SK-N-SH (cell line): Measurements from ENCODE around the gene CLEC2A. TPM values are rescaled to one million over a fixed set of nuclear protein-coding genes. Genes with fewer than 3 reads are reported as not detected.

Experiments
- CTCF ChIA-PET: fragments of 300-600, 350-600 bp; formaldehyde crosslinking; extraction: SDS; loops from one replicate; lab custom pipeline; 2021; lab: Yijun Ruan, JAX
- POLR2A ChIA-PET: fragments of 350-600 bp; sonication (Branson Sonifier 250); formaldehyde crosslinking; extraction: SDS; loops from one replicate; lab custom pipeline; 2020; ENCODE audit warnings: antibody characterized with exemption, inconsistent platforms; lab: Yijun Ruan, JAX
- DNase-seq: peaks from one replicate; pipeline ENCODE4 v3.0.0; 2012
- H2AFZ ChIP-seq: fragments of 200-600 bp; sonication (generic); 2 replicates; pipeline ENCODE4 v1.8.1; 2016; ENCODE audit warnings: antibody characterized with exemption, mild to moderate bottlenecking, low read depth
- H3F3A ChIP-seq: fragments of 200-600 bp; sonication (generic); replicated peaks from 2 replicates; pipeline ENCODE3; 2016; ENCODE audit warnings: antibody characterized with exemption, mild to moderate bottlenecking; ENCODE audit not compliant: insufficient read depth
- H3K27ac ChIP-seq, 2 experiments: fragments of 200-500 bp in 1 of 2; fragments of 200-600 bp in 1 of 2; sonication (Bioruptor generic) in 1 of 2; sonication (generic), shearing (Covaris generic) in 1 of 2; 2 replicates each; pipeline versions ENCODE4 v1.5.1 to v1.6.1; 2014 to 2016; ENCODE audit warnings: low read depth in 2 of 2, inconsistent platforms in 1 of 2, low read length in 1 of 2, mild to moderate bottlenecking in 1 of 2, mixed read lengths in 1 of 2
- H3K27me3 ChIP-seq: fragments of 200-600 bp; sonication (generic), shearing (Covaris generic); 2 replicates; pipeline ENCODE4 v1.6.1; 2016; ENCODE audit warnings: mixed run types; ENCODE audit not compliant: insufficient read depth
- H3K36me3 ChIP-seq, 2 experiments: fragments of 200-500 bp in 1 of 2; fragments of 200-600 bp in 1 of 2; sonication (Bioruptor generic) in 1 of 2; sonication (generic) in 1 of 2; replicated peaks in 1 of 2; 2 replicates each; pipeline versions ENCODE3 to v1.5.1; 2014 to 2016; ENCODE audit warnings: low read length in 1 of 2, mild to moderate bottlenecking in 1 of 2; ENCODE audit not compliant: insufficient read depth in 2 of 2, control insufficient read depth in 1 of 2
- H3K4me1 ChIP-seq, 2 experiments: fragments of 200-500 bp in 1 of 2; fragments of 200-600 bp in 1 of 2; sonication (Bioruptor generic) in 1 of 2; sonication (generic), shearing (Covaris generic) in 1 of 2; 2 replicates each; pipeline versions ENCODE4 v1.5.1 to v1.6.1; 2014 to 2016; ENCODE audit warnings: low read depth in 1 of 2, low read length in 1 of 2, mixed run types in 1 of 2; ENCODE audit not compliant: insufficient read depth in 2 of 2, control insufficient read depth in 1 of 2
- H3K4me2 ChIP-seq: fragments of 200-600 bp; sonication (generic), shearing (Covaris generic); 2 replicates; pipeline ENCODE4 v1.6.1; 2017; ENCODE audit warnings: mixed run types
- H3K4me3 ChIP-seq, 2 experiments: fragments of 200-500 bp in 1 of 2; fragments of 200-600 bp in 1 of 2; sonication (Bioruptor generic) in 1 of 2; sonication (generic), shearing (Covaris generic) in 1 of 2; 2 replicates each; pipeline versions ENCODE4 v1.5.1 to v1.8.1; 2014 to 2016; ENCODE audit warnings: low read depth in 2 of 2, inconsistent platforms in 1 of 2, low read length in 1 of 2, mild to moderate bottlenecking in 1 of 2, mixed read lengths in 1 of 2, moderate library complexity in 1 of 2
- H3K79me2 ChIP-seq: fragments of 200-600 bp; sonication (generic); 2 replicates; pipeline ENCODE4 v1.8.1; 2017; ENCODE audit warnings: mild to moderate bottlenecking; ENCODE audit not compliant: insufficient read depth
- H3K9ac ChIP-seq: fragments of 200-600 bp; sonication (generic); 2 replicates; pipeline ENCODE4 v1.6.1; 2017; ENCODE audit warnings: mixed run types
- H3K9me2 ChIP-seq: fragments of 200-600 bp; sonication (generic); 2 replicates; pipeline ENCODE4 v1.6.1; 2017; ENCODE audit warnings: mixed run types
- H3K9me3 ChIP-seq: fragments of 200-600 bp; sonication (generic); 2 replicates; pipeline ENCODE4 v1.6.1; 2017; ENCODE audit warnings: mixed run types, mild to moderate bottlenecking, moderate library complexity
- H4K20me1 ChIP-seq: fragments of 200-600 bp; sonication (generic); 2 replicates; pipeline ENCODE4 v1.6.1; 2017; ENCODE audit warnings: mild to moderate bottlenecking, mixed run types; ENCODE audit not compliant: insufficient read depth
- EP300 ChIP-seq, 2 experiments: IDR thresholded peaks; 2 replicates each; pipeline versions ENCODE4 v1.4.0 to v1.6.1; 2012; ENCODE audit warnings: borderline replicate concordance in 1 of 2, low read depth in 1 of 2, low read length in 1 of 2
- EZH2phosphoT487 ChIP-seq: fragments of 200-600 bp; sonication (generic); IDR thresholded peaks from 2 replicates; pipeline ENCODE4 v1.6.1; 2017; ENCODE audit warnings: low read depth, mixed run types, mild to moderate bottlenecking, antibody characterized with exemption, moderate library complexity, borderline replicate concordance
- FOSL2 ChIP-seq: IDR thresholded peaks from 2 replicates; pipeline ENCODE4 v1.4.0; 2012; ENCODE audit warnings: low read depth, mild to moderate bottlenecking, moderate library complexity, borderline replicate concordance
- NRF1 ChIP-seq: IDR thresholded peaks from 2 replicates; pipeline ENCODE4 v1.6.1; 2012; ENCODE audit warnings: low read depth, mild to moderate bottlenecking, low read length
- POLR2AphosphoS5 ChIP-seq: IDR thresholded peaks from 2 replicates; pipeline ENCODE4 v1.6.1; 2012; ENCODE audit warnings: low read depth, low read length
- RAD21 ChIP-seq: IDR thresholded peaks from 2 replicates; pipeline ENCODE4 v1.6.1; 2012; ENCODE audit warnings: mild to moderate bottlenecking, low read length
- RCOR1 ChIP-seq: fragments of 150-350 bp; IDR thresholded peaks from 2 replicates; pipeline ENCODE4 v1.6.1; 2017; ENCODE audit warnings: antibody characterized with exemption, low read length
- RFX5 ChIP-seq: IDR thresholded peaks from 2 replicates; pipeline ENCODE4 v1.6.1; 2012; ENCODE audit warnings: mild to moderate bottlenecking, improper control_type of control experiment, low read length
- RXRA ChIP-seq: IDR thresholded peaks from 2 replicates; pipeline ENCODE4 v1.4.0; 2012; ENCODE audit warnings: low read depth, mild to moderate bottlenecking, borderline replicate concordance
- SMC3 ChIP-seq: IDR thresholded peaks from 2 replicates; pipeline ENCODE4 v1.6.1; 2012; ENCODE audit warnings: low read depth, low read length, improper control_type of control experiment
- TEAD4 ChIP-seq: IDR thresholded peaks from 2 replicates; pipeline ENCODE4 v1.4.0; 2012; ENCODE audit warnings: mild to moderate bottlenecking, borderline replicate concordance; ENCODE audit not compliant: insufficient read depth
- USF1 ChIP-seq: IDR thresholded peaks from 2 replicates; pipeline ENCODE4 v1.4.0; 2012; ENCODE audit warnings: low read depth, borderline replicate concordance
- USF2 ChIP-seq: fragments of 150-350 bp; IDR thresholded peaks from 2 replicates; pipeline ENCODE4 v1.6.1; 2017; ENCODE audit warnings: antibody characterized with exemption, low read length, low read depth, borderline replicate concordance
- YY1 ChIP-seq: IDR thresholded peaks from 2 replicates; pipeline ENCODE4 v1.4.0; 2012; ENCODE audit warnings: low read depth, mild to moderate bottlenecking
- WGBS: methylation state at CpG from one replicate; pipeline ENCODE4 v1.1.6; 2017; ENCODE audit warnings: low lambda C conversion rate; 5-methylcytosine and 5-hydroxymethylcytosine counted together
- polyA plus RNA-seq, 3 experiments: library from polyadenylated mRNA; depleted of rRNA; stranded (reverse); fragments of >200 nt; gene quantifications; 2 replicates each; pipeline ENCODE4 v1.2.3, GENCODE V29; 2012
- TF ChIP-seq, protein P1 (sequence below): IDR thresholded peaks from 2 replicates; pipeline ENCODE4; 2012
- TF ChIP-seq, protein P2 (sequence below): IDR thresholded peaks from 2 replicates; pipeline ENCODE4 v1.6.1; 2012; ENCODE audit warnings: mild to moderate bottlenecking, low read depth, low read length, moderate library complexity
- TF ChIP-seq, protein P3 (sequence below): fragments of 150-350 bp; IDR thresholded peaks from 2 replicates; pipeline ENCODE4 v1.6.1; 2016; ENCODE audit warnings: mild to moderate bottlenecking, low read depth, low read length
- TF ChIP-seq, protein P4 (sequence below): fragments of 200-600 bp; sonication (generic); IDR thresholded peaks from 2 replicates; pipeline ENCODE4 v1.6.1; 2017; ENCODE audit warnings: antibody characterized with exemption, mild to moderate bottlenecking, moderate library complexity

Gene CLEC2A
- polyA plus RNA-seq, 1 of the 3 experiments (the other 2 are of a cell fraction) = not detected

DNA sequence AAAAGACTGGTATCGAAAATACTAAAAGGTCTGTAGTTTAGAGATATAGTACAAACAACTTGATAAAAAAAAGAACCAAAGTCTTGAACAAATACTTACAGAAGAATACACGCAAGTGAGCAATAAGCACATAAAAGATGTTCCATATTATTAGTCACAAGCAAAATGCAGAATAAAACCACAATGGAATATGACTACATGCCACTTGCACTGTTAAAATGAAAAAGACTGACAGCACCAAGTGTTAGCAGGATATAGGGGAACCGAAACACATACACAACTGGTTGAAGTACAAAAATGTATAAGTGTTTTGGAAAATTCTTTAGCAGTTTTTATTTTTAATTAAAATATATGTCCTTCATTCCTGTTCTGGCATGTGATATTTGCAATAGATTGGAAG, 3.6 kb downstream of the CLEC2A start:
- ChIA-PET CTCF (no interaction called here), POLR2A (no interaction called here)
- no peaks in the 10 kb centered on the region for H3K9me3 ChIP-seq
- H3K9me2 ChIP-seq = no peaks in the 10 kb centered on the region
- no peak overlapping the region for H3K27ac ChIP-seq
- H3K27me3 ChIP-seq = peaks cover 12% of the 10 kb centered on the region; the same call in 1 of the 2 replicates
- H3K36me3 ChIP-seq = no peaks in the 10 kb centered on the region
- TF ChIP-seq, protein P1, sequence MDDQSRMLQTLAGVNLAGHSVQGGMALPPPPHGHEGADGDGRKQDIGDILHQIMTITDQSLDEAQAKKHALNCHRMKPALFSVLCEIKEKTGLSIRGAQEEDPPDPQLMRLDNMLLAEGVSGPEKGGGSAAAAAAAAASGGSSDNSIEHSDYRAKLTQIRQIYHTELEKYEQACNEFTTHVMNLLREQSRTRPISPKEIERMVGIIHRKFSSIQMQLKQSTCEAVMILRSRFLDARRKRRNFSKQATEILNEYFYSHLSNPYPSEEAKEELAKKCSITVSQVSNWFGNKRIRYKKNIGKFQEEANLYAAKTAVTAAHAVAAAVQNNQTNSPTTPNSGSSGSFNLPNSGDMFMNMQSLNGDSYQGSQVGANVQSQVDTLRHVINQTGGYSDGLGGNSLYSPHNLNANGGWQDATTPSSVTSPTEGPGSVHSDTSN = no peak
- TF ChIP-seq EZH2phosphoT487 = no peak
- TF ChIP-seq RFX5 = no peak
- TF ChIP-seq YY1 = no peak
- no peak for TF ChIP-seq USF1
- TF ChIP-seq RXRA = no peak
- TF ChIP-seq, protein P2, sequence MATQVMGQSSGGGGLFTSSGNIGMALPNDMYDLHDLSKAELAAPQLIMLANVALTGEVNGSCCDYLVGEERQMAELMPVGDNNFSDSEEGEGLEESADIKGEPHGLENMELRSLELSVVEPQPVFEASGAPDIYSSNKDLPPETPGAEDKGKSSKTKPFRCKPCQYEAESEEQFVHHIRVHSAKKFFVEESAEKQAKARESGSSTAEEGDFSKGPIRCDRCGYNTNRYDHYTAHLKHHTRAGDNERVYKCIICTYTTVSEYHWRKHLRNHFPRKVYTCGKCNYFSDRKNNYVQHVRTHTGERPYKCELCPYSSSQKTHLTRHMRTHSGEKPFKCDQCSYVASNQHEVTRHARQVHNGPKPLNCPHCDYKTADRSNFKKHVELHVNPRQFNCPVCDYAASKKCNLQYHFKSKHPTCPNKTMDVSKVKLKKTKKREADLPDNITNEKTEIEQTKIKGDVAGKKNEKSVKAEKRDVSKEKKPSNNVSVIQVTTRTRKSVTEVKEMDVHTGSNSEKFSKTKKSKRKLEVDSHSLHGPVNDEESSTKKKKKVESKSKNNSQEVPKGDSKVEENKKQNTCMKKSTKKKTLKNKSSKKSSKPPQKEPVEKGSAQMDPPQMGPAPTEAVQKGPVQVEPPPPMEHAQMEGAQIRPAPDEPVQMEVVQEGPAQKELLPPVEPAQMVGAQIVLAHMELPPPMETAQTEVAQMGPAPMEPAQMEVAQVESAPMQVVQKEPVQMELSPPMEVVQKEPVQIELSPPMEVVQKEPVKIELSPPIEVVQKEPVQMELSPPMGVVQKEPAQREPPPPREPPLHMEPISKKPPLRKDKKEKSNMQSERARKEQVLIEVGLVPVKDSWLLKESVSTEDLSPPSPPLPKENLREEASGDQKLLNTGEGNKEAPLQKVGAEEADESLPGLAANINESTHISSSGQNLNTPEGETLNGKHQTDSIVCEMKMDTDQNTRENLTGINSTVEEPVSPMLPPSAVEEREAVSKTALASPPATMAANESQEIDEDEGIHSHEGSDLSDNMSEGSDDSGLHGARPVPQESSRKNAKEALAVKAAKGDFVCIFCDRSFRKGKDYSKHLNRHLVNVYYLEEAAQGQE = no peak
- no peak for TF ChIP-seq TEAD4
- no peak for TF ChIP-seq NRF1
- no peak for TF ChIP-seq POLR2AphosphoS5
- TF ChIP-seq USF2 = no peak
- TF ChIP-seq EP300 (IDR thresholded peaks at IDR 0.05; ENCODE audit: borderline replicate concordance in 1 of 2, low read depth in 1 of 2, low read length in 1 of 2) = no peak
- no peak for TF ChIP-seq SMC3
- TF ChIP-seq, protein P3, sequence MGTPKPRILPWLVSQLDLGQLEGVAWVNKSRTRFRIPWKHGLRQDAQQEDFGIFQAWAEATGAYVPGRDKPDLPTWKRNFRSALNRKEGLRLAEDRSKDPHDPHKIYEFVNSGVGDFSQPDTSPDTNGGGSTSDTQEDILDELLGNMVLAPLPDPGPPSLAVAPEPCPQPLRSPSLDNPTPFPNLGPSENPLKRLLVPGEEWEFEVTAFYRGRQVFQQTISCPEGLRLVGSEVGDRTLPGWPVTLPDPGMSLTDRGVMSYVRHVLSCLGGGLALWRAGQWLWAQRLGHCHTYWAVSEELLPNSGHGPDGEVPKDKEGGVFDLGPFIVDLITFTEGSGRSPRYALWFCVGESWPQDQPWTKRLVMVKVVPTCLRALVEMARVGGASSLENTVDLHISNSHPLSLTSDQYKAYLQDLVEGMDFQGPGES = no peak
- TF ChIP-seq RCOR1 = no peak
- TF ChIP-seq RAD21 = no peak
- no peak for TF ChIP-seq FOSL2
- TF ChIP-seq, protein P4, sequence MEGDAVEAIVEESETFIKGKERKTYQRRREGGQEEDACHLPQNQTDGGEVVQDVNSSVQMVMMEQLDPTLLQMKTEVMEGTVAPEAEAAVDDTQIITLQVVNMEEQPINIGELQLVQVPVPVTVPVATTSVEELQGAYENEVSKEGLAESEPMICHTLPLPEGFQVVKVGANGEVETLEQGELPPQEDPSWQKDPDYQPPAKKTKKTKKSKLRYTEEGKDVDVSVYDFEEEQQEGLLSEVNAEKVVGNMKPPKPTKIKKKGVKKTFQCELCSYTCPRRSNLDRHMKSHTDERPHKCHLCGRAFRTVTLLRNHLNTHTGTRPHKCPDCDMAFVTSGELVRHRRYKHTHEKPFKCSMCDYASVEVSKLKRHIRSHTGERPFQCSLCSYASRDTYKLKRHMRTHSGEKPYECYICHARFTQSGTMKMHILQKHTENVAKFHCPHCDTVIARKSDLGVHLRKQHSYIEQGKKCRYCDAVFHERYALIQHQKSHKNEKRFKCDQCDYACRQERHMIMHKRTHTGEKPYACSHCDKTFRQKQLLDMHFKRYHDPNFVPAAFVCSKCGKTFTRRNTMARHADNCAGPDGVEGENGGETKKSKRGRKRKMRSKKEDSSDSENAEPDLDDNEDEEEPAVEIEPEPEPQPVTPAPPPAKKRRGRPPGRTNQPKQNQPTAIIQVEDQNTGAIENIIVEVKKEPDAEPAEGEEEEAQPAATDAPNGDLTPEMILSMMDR = no peak
- H3K4me3 ChIP-seq = no peak overlapping the region
- no peaks in the 10 kb centered on the region for H3K79me2 ChIP-seq
- no peak for DNase-seq
- no peak overlapping the region for H2AFZ ChIP-seq
- no peaks in the 10 kb centered on the region for H3F3A ChIP-seq
- no peak overlapping the region for H3K9ac ChIP-seq
- 8% methylated on average over 3 of the region's 3 CpGs for whole genome bisulfite sequencing
- H3K4me1 ChIP-seq = no peaks in the 10 kb centered on the region; a peak in 1 of 4 replicates
- no peaks in the 10 kb centered on the region for H4K20me1 ChIP-seq
- H3K4me2 ChIP-seq = no peak overlapping the region
